ENCODE measurements around the gene ZNF563. TPM values are rescaled to one million over a fixed set of nuclear protein-coding genes. Genes with fewer than 3 reads are reported as not detected.
"Not testable (repeated sequence)": the region's sequence is repeated elsewhere in the genome, so short reads cannot be mapped to it uniquely, and the experiment has no call there.

ZNF563 gene
- total RNA-seq, 1 experiment from 2014 or later: 0.26 TPM

GRCh38 chr19:12374026-12374425 is 40.6 kb upstream of the ZNF563 start:
- Histone ChIP-seq H3K4me3 (ENCODE audit: low read depth, low read length, poor library complexity, severe bottlenecking) (no peak overlapping the region), H3K9me3 (ENCODE audit: low read depth, low read length, poor library complexity, severe bottlenecking) (peaks cover 6% of the 10 kb centered on the region), H3K36me3 (ENCODE audit: insufficient read depth, low read length, poor library complexity, severe bottlenecking) (no peaks in the 10 kb centered on the region), H3K27ac (ENCODE audit: low read depth, low read length, poor library complexity, severe bottlenecking) (no peak overlapping the region), H3K27me3 (replicated peaks; ENCODE audit: insufficient read depth, low read depth, low read length, poor library complexity) (no peaks in the 10 kb centered on the region), H3K4me1 (ENCODE audit: insufficient read depth, low read length, poor library complexity, severe bottlenecking) (no peaks in the 10 kb centered on the region)
- TF ChIP-seq EZH2 (IDR thresholded peaks at IDR 0.05; ENCODE audit: borderline replicate concordance, low read depth, low read length, poor library complexity, severe bottlenecking): no peak
- TF ChIP-seq CTCF (conservative IDR thresholded peaks at IDR 0.05; ENCODE audit: low read depth, low read length): no peak
- intact Hi-C loops (cut with micrococcal nuclease; ENCODE audit: unreplicated experiment): no loop called here
- no TSS peak for BruUV-seq (replicated peaks)
- ChIA-PET CTCF (no interaction called here), POLR2A (ENCODE audit: low non-redundant PET) (no interaction called here)
- no peak for DNase-seq (ENCODE audit: low spot score)

GRCh38 chr19:12365236-12366162 is 32.1 kb upstream of the ZNF563 start, which contains the start of gene ZNF442:
Gene ZNF442, minus strand, starts transcription at chr19:12365683. Its CDS starts 2,052 bp downstream, at chr19:12363631.
- no peaks in the 10 kb centered on the region for H3K9me3 ChIP-seq (ENCODE audit: low read depth, low read length, poor library complexity, severe bottlenecking)
- POLR2A ChIA-PET (ENCODE audit: low non-redundant PET): no interaction called here
- peak; percentile 96 for DNase-seq (ENCODE audit: low spot score)
- no peaks in the 10 kb centered on the region for H3K4me1 ChIP-seq (ENCODE audit: insufficient read depth, low read length, poor library complexity, severe bottlenecking)
- H3K4me3 ChIP-seq (ENCODE audit: low read depth, low read length, poor library complexity, severe bottlenecking): peak within 1 kb of the TSS; percentile 59
- no TSS peak for BruUV-seq (replicated peaks)
- H3K36me3 ChIP-seq (ENCODE audit: insufficient read depth, low read length, poor library complexity, severe bottlenecking): no peaks in the 10 kb centered on the region
- TF ChIP-seq EZH2 (IDR thresholded peaks at IDR 0.05; ENCODE audit: borderline replicate concordance, low read depth, low read length, poor library complexity, severe bottlenecking): no peak
- TF ChIP-seq CTCF (conservative IDR thresholded peaks at IDR 0.05; ENCODE audit: low read depth, low read length): no peak; the same call in 1 of the 2 replicates
- CTCF ChIA-PET: interaction anchor here (0.5 to 1.0 kb wide), 4 partner anchors 84 to 401 kb away, joined by 3 to 4 read pairs (median 3); no protein-coding TSS in a partner anchor
- intact Hi-C loops (cut with micrococcal nuclease; ENCODE audit: unreplicated experiment): no loop called here
- no peak within 1 kb of the TSS for H3K27ac ChIP-seq (ENCODE audit: low read depth, low read length, poor library complexity, severe bottlenecking)
- H3K27me3 ChIP-seq (replicated peaks; ENCODE audit: insufficient read depth, low read depth, low read length, poor library complexity): no peaks in the 10 kb centered on the region

GRCh38 chr19:12364391-12365235 is 31.2 kb upstream of the ZNF563 start:
- Histone ChIP-seq H3K27ac (ENCODE audit: low read depth, low read length, poor library complexity, severe bottlenecking) (no peak overlapping the region), H3K27me3 (replicated peaks; ENCODE audit: insufficient read depth, low read depth, low read length, poor library complexity) (no peaks in the 10 kb centered on the region), H3K9me3 (ENCODE audit: low read depth, low read length, poor library complexity, severe bottlenecking) (no peaks in the 10 kb centered on the region), H3K36me3 (ENCODE audit: insufficient read depth, low read length, poor library complexity, severe bottlenecking) (no peaks in the 10 kb centered on the region), H3K4me1 (ENCODE audit: insufficient read depth, low read length, poor library complexity, severe bottlenecking) (no peaks in the 10 kb centered on the region), H3K4me3 (ENCODE audit: low read depth, low read length, poor library complexity, severe bottlenecking) (peak overlapping the region; percentile 59)
- ChIA-PET CTCF (interaction anchor here (0.5 to 1.0 kb wide), 3 partner anchors 273 to 402 kb away, joined by 3 to 4 read pairs (median 3); no protein-coding TSS in a partner anchor), POLR2A (ENCODE audit: low non-redundant PET) (no interaction called here)
- no TSS peak for BruUV-seq (replicated peaks)
- intact Hi-C loops (cut with micrococcal nuclease; ENCODE audit: unreplicated experiment): no loop called here
- DNase-seq (ENCODE audit: low spot score): peak; percentile 4
- TF ChIP-seq CTCF (conservative IDR thresholded peaks at IDR 0.05; ENCODE audit: low read depth, low read length) (no peak), EZH2 (IDR thresholded peaks at IDR 0.05; ENCODE audit: borderline replicate concordance, low read depth, low read length, poor library complexity, severe bottlenecking) (no peak)

GRCh38 chr19:12362236-12362635 is 28.8 kb upstream of the ZNF563 start:
- H3K9me3 ChIP-seq (ENCODE audit: low read depth, low read length, poor library complexity, severe bottlenecking); H3K36me3 ChIP-seq (ENCODE audit: insufficient read depth, low read length, poor library complexity, severe bottlenecking); intact Hi-C loops (cut with micrococcal nuclease; ENCODE audit: unreplicated experiment); BruUV-seq (replicated peaks); CTCF ChIA-PET; H3K4me3 ChIP-seq (ENCODE audit: low read depth, low read length, poor library complexity, severe bottlenecking); H3K4me1 ChIP-seq (ENCODE audit: insufficient read depth, low read length, poor library complexity, severe bottlenecking); DNase-seq (ENCODE audit: low spot score); POLR2A ChIA-PET (ENCODE audit: low non-redundant PET); H3K27ac ChIP-seq (ENCODE audit: low read depth, low read length, poor library complexity, severe bottlenecking); H3K27me3 ChIP-seq (replicated peaks; ENCODE audit: insufficient read depth, low read depth, low read length, poor library complexity): not testable (repeated sequence)
